Left renal pelvis (tissue), 4 donors: ENCODE data around the gene ITPR1. TPM values are rescaled to one million over a fixed set of nuclear protein-coding genes. Genes with fewer than 3 reads are reported as not detected.

Source experiments
- DNase-seq, 4 donors: peaks; one replicate each; pipeline ENCODE4 v3.0.0-alpha.2; 2013; ENCODE audit warnings: low read depth in 4 of 4, low spot score in 3 of 4
- polyA plus RNA-seq, 4 donors: library from polyadenylated mRNA; unstranded; fragments of 120-200 nt; gene quantifications; one replicate each; pipeline ENCODE4 v1.2.1, GENCODE V29; 2013; ENCODE audit not compliant: insufficient read length in 4 of 4

The ITPR1 gene
- polyA plus RNA-seq, 4 donors, result 39.5 to 60.0 (median 57.1) TPM

DNA sequence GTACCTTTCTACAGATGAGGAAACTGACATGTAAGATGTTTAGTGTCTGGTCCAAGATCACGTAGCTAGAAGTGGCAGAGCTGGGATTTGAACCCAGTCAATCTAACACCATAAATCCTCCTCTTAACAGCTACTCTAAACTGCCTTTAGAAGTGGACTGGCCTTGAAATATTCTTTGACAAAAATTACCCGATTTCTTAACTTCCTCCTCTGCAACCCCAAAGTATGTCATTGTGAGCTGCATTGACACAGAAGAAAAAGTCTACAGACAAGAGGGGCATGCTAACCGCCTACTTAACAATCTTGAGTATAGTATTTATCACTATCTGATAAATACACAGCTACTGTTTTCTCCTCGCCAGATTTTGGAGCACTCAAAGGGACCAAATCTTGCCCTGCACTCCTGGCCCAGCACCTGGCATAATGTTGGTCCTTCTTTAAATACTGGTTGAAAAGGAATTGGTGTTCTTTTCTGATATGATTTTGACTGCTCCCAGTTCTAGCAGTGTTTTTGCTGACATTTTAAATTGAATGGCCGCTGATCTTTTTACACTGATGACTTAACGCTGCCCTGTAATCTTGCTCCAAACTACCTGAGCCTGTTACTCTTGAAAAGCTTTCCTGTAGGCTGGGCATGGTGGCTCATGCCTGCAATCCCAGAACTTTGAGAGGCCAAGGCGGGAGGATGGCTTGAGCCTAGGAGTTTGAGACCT lies 36.9 kb downstream of the ITPR1 start:
- no peak for DNase-seq

DNA sequence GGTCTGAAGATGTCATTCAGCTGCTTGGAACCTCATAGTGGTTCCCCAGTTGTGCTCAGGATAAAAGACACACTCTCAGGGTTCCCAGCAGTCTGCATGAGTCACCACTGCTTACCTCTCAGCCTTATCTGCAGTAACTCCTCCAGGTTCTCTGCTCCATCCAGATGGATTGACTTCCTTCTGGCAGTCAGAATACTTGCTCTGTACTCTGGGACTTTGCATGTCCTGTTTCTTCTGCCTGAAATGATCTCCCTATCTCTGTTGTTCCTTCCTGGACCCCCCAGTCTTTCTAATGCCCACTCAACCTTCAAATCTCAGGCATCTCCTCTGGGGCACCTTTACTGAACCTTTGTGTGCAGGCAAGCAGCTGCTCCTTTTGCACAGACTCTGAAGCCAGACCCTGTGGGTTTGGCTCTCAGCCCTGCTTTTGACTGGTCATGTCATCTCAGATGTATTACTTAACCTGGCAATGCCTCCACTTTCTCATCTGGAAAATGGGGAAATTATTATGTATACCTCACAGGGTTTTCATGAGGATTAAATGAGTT lies 38.4 kb downstream of the ITPR1 start:
- no peak for DNase-seq

DNA sequence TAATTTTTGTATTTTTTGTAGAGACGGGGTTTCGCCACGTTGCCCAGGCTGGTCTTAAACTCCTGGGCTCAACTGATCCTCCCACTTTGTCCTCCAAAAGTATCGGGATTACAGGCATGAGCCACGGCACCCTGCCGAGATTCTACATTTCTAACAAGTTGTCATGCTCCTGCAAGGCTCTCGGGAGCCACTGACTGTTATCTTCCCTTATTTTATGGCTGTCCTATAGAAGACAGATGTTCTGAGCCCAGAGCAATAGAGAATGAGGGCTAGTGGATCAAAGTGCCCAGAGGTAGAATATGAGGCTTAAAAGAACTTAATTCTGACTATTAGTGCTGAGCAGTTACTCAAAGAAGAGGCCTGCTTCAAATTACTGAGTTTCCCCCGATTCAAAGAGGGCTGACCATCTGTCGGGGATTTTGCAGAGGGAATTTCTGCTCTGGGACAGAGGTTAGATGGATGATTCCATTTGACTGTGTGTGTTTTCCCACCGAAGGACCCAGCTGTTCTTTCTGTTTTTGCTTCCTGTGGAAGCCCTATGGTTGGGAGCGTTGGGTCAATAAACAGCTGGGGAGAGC lies 39.5 kb downstream of the ITPR1 start:
- no peak for DNase-seq

DNA sequence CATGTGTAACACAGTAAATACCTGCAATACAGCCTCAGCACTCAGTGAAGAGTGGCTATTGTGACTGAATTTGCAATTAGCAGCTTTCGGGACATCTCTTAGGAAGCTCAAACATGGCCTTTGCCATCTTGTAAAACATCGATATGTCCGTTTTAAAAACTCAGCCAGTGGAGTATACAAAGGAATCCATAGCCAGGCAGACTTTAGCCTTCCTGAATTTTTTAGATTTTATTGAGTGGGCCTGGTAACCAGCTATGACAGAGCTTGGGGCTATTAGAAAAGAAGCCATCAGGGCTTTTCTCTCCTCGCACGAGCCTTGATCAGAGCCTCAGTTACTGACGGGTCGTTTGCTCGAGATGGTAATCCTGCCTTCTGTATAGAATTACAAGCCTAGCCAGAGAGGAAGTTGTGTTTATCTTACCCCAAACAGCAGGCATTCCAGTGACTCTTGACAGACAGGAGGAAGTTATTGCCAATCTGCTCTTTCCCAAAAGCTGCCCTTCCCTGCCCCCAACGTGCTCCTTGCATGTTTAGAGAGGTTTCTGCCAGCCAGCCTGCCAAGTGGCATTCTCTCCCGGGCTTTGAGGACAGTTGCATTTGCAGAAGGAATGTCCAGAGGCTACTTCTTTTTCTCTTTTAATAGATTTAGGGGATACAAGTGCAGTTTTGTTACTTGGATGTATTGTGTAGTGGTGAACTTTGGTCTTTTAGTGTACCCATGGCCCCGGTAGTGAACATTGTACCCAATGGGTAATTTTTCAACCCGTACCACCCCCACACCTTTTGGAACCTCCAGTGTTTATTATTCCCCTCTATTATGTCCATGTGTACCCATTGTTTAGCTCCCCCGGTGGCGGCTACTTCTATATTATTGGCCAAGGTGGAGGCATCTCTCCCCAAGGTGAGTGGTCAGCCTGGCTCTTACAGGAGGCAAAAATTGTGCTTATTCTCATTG lies 40.6 kb downstream of the ITPR1 start:
- DNase-seq, result no peak

DNA sequence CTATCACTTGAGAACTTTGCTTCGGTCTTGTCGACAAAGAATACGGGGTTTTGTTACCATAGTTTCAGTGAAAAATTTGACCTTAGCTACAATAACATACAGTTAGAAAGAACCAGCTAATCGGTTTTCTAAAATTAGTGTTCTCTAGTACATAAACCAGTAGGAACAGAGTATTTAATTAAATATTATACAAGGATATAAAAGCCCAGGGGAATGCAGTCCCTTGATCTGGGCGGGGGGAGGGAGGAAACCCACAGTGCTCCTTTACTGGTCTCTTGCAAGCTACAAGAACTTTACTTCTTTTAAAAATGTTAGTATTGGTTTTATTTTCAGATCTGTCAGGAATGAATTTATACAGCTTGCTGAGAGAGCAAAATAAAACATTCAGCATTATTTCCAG lies 41.8 kb downstream of the ITPR1 start:
- no peak for DNase-seq

DNA sequence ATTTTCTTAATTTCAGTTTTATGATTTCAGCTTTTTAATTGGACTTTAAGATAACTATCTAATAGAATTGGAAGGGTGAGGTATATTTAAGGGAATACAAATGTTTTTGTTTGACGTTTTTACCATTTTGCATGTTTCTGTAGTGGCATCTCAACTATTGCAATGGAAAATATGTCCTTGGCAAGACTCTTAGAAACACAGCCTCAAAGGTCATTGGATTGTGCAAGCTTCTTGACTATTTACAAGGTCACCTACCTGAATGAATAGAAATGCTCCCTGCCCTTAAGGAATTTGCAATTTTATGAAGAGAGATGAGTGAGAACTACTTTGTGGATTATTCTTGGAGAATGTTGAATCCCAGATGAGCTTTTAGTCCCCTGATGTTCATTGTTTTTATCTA lies 43.1 kb downstream of the ITPR1 start:
- no peak for DNase-seq

DNA sequence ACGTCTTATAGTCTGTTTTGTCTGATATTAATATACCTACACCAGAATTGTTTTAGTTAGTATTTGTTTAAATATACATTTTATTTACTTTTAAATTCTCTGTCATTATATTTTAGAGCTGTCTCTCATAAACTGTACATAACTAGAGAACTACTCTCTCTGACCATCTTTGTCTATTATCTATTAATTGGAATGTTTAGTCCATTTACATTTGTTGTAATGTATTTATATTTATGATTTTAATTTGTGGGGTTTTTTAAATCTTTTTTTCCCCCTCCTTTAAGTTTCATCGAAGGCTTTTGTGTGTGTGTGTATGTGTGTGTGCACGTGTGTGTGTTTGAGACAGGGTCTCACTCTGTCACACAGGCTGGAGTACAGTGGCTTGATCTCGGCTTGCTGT lies 47.1 kb downstream of the ITPR1 start:
- no peak for DNase-seq

DNA sequence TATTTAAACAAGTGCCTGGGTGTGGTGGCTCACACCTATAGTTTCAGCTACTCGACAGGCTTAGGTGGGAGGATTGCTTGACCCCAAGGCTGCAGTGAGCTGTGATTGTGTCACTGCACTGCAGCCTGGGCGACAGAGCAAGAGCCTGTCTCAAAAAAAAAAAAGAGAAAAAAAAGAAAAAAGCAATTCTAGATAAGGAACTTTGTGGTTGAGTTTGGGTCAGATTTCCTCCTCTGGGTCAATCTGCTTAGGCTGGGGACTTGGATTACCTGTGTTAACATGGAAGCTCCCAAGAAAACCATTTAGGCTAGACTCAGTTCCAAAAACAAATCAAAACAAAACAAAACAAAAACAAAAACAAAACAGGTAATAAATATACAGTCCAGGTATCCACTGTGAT lies 50.0 kb downstream of the ITPR1 start:
- no peak for DNase-seq

DNA sequence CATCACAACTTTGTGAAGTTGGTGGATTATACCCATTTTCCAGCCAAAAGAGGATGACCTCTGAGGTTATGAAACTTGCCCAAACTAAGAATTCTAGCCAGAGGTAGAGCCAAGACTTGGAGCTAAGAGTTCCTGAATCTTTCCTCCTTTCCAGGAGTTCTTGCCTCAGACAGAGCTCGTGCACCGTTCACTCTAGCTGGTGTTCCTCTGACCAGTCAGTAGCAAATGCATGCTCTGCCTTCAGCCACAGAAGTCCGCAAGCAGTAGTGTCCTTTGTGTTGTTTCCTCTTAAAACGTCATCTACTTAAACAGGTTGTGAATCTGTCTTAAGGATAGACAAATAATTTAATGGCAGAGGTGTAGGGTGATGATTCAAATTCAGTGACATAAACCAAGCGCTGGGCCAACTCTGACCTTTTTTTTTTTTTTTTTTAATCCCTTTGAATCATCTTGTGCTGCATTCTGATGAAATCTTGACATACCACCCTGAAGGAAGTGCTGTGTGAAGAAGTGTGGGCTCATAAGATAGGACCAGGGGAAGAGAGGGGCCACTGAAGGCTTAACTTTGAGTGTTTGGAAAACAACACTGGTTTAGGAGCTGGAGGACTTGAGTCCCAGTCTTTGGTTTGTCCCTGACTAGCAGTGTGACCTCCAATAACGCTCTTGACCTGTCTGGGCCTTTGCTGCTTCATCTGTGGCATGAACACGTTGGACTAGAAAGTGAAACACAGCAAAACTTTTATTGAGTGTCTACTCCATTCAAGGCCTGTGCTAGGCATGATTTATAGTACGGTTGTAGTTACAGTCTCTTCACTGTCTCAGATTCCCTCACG lies 53.4 kb downstream of the ITPR1 start:
- no peak for DNase-seq

DNA sequence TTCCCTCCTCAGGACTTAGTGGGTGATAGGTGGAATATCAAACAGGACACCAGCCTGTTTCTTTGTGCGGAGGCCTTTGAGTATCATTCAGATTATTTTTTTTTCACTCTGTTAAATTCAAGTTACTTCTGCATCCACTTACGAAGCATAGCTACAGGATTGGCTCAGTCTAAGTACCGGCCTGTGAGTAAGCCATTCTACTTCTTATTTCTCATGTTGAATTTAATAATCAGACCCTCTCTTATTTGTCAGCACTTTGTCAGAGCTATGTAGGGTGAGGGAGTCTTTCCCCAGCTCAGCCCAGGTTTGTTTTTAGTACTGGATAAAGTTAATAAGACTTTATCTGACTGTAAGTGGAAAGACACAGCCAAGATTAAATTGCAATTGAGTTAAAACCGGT lies 54.7 kb downstream of the ITPR1 start:
- DNase-seq, result no peak

DNA sequence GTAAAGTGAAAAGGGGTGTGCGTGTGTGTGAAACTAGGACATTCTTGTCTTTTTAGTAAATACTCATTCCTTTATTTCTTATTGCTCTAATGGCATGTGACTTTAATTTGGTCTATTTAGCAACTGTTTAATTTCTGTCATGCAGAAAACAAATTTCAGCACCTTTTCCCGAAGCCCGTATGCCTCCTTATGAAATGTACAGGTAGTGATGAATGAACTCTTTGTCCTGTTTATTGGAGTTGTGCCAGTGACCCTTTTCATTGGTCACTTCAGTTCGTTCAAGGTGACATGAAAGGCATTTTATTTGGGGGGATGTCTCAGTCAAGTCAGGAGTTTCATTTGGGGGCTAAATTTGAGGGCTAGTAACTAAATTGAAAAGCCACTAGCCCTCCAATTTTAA lies 55.2 kb downstream of the ITPR1 start:
- no peak for DNase-seq

DNA sequence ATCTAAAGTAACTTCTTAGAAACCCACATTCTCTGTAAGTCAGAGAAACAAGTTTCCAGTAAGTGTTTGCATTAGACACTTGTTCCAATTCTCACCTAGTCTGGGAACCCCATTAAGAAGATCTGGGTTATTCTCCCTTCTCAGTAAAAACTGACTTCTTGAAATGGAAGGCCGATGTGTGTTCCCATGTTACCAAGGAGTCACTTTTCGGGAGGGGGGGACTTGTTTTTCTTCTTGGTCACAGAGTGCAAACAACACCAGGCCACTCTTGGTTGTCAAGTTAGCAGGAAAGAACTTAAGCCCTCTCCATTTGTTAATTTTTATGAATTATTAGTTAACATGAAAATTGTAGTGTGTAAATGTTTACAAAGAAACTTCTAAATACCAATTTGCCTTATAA lies 55.6 kb downstream of the ITPR1 start:
- no peak for DNase-seq

DNA sequence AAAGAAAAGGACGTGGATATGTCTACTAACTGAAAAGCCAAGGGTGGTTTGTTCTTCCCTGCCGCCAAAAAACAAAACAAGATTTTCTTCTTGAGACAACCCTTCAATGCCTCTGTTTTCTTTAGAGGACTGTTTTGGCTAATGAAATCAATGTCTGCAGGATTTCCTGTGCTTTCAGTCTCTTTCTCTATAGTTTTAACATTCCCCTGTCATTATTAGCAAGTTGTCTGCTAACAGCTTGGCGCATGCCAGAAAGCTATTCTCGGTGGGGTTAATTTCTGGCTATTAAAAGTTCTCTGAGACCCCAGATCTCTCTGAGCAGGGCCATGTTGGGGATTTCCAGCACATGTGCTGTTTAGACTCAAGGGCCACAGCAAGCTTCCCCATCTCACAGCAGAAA lies 56.7 kb downstream of the ITPR1 start:
- DNase-seq, result no peak

DNA sequence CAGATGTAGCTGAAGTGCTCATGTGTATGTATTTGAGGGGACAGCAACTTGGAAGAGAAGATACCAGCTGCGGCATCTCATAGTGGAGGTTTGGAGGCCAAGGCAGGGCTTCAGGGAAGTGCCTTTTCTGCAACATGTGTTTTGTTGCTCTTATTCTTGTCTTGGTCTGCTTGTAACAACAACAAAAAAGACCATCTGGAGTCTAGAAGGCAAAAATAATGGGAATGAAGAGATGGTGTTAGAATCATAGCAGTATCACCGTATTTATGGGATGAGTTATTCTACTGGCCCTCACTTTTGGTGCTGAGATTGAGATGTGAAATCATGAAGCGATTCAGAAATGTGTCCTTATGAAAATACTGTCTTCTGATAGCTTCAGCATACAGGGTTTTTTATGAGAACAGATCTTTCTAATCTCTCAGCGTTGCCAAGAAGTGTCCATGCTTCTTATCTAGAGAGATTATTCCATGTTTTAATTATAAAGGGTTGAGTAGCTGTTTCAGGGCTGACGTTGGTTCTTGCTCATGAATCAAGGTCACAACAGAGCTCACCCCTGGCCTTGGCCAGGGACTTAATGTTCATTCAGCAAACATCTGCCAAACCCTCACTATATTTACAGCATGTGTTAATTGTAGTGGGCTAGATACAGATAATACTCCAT lies 58.0 kb downstream of the ITPR1 start:
- DNase-seq, result peak in 2 of 4 donors; percentile 47 to 60

DNA sequence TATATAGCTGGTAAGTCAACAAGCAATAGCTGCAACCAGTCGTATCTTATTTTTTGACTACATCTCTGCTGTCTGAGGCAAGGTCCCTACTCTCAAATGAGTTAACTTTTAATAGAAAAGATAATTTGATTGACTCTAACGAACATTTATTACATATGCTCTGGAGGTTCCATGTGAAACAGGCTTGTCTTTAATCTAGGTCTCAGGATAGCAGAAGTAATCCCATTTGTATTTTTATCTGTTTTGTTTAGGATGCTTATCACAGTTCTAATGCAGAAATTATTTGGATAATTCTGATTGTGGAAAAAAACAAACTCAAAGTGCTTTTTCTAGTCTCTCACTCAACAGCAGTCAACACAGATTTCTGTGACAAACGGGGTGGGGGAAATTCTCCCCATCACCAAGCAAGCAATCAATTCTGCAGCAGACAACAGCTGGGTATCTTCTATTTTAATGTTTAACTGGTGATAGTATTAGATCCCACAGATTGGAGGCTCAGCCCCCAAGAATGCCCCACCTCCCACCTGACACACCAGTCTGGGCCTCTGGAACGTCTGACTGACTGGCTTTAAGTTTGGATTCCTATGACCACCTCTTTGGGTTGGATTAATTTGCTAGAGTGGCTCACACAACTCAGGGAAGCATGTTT lies 58.8 kb downstream of the ITPR1 start:
- DNase-seq, result no peak

DNA sequence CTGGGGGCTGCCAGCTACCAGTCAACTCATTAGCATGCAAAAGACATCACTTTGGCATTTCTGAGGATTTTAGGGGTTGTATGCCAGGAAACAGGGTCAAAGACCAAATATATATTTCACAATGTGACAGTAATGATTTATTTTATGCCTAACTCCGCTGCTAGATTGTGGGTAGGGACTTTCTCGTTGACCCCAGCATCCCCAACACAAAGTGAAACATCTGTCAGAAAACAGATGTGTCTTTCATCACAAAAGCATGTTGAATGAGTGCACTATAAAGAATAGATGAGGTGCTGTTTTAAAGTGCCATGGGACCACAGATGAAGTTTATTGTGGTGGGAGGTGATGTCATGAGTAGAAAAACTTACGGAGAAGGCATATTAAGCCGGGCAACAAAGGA lies 59.7 kb downstream of the ITPR1 start:
- DNase-seq, result no peak

DNA sequence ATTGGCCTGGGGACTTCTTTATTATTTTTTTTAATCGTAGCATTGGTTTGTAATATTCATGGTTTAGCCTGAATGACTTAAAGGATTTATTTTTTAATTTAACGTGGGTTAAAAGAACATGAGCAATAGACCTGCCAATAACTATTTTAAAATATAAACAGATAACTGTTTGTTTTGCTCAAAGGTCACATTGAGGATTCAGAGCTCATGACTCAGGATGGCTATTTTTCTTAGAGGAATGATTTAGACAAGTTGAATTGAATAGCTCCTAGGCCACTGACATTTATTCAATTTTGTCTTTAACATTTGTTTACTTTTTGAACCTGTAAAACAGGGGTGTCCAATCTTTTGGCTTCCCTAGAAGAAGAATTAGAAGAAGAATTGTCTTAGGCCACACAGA lies 68.5 kb downstream of the ITPR1 start:
- no peak for DNase-seq

DNA sequence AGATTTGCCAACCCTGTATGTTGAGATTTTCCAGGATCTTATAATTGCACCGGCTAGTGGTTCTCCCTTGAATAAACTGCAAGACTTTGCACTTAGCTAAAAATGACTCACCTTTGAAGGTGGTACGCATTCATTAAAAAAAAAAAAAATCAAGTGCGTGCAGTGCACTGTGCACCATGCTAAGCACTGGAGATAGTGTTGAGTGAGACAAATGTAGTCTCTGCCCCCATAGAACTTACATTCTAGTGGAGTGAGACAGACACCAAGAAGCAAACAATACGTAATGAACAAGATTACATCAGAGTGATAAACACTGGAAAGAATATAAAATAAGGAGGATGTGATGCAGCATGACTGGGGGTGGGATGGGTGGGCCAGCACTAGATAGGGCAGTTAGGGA lies 69.4 kb downstream of the ITPR1 start:
- no peak for DNase-seq

DNA sequence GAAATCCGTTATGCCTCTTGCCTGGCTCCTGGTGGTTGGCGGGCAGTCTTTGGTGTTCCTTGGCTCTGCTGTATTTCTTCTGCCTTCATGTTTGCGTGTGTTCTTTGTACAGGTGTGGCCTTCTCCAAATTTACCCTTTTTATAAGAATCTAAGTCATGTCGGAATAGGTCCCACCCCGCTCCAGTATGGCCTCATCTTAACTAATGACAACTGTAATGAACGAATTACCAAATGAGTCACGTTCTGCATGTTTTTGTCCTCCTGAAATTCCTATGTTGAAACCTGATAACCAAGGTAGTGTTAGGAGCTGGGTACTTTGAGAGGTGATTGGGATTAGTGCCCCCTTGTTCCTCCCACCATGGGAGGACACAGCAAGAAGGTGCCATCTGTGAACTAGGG lies 71.1 kb downstream of the ITPR1 start:
- no peak for DNase-seq
